WTC11 (cell line): Measurements from ENCODE around the gene KRT36. TPM values are rescaled to one million over a fixed set of nuclear protein-coding genes. Genes with fewer than 3 reads are reported as not detected.

ENCODE experiments used
- ATAC-seq: fragments of 200-7000 bp; cut with Tn5 transposase; 2 replicates; pipeline ENCODE4 v1.10.0; 2021; ENCODE audit warnings: mild to moderate bottlenecking, moderate library complexity
- CTCF ChIA-PET: fragments of 300-600 bp; sonication (Branson Sonifier 250); formaldehyde crosslinking; loops from one replicate; lab custom pipeline; 2021; ENCODE audit warnings: antibody characterized with exemption; lab: Charles Lee
- POLR2A ChIA-PET: fragments of 350-600 bp; sonication (Branson Sonifier 250); formaldehyde crosslinking; loops from one replicate; lab custom pipeline; 2021; ENCODE audit warnings: antibody characterized with exemption; lab: Charles Lee
- DNase-seq: peaks from one replicate; pipeline ENCODE4 v3.0.0; 2021; ENCODE audit warnings: low spot score
- H3K27ac Mint-ChIP-seq: 2 replicates; pipeline ENCODE4 v1.8.0; 2021; ENCODE audit warnings: mixed read lengths
- H3K27me3 Mint-ChIP-seq: 2 replicates; pipeline ENCODE4 v1.8.0; 2021; ENCODE audit warnings: low read depth, mild to moderate bottlenecking, moderate library complexity, mixed read lengths
- H3K36me3 Mint-ChIP-seq: 2 replicates; pipeline ENCODE4 v1.8.0; 2021; ENCODE audit warnings: mixed read lengths
- H3K4me1 Mint-ChIP-seq: 2 replicates; pipeline ENCODE4 v1.8.0; 2022; ENCODE audit warnings: mixed read lengths
- H3K4me3 Mint-ChIP-seq: 2 replicates; pipeline ENCODE4 v1.8.0; 2021; ENCODE audit warnings: mild to moderate bottlenecking, moderate library complexity, mixed read lengths
- H3K9me3 Mint-ChIP-seq: 2 replicates; pipeline ENCODE4 v1.8.0; 2021; ENCODE audit warnings: mixed read lengths
- CBFB ChIP-seq: sonication (generic); formaldehyde crosslinking; IDR thresholded peaks from 2 replicates; pipeline ENCODE4 v1.8.1; 2022; ENCODE audit warnings: mild to moderate bottlenecking, low read depth, missing genetic modification reagents
- CREB1 ChIP-seq: sonication (generic); formaldehyde crosslinking; IDR thresholded peaks from 2 replicates; pipeline ENCODE4 v1.8.0; 2023; ENCODE audit warnings: mild to moderate bottlenecking, missing genetic modification reagents
- EMX1 ChIP-seq: fragments of 250-450 bp; sonication (Bioruptor Pico); IDR thresholded peaks from 2 replicates; pipeline ENCODE4 v1.8.0; 2021; ENCODE audit warnings: mild to moderate bottlenecking
- ETV6 ChIP-seq: sonication (generic); formaldehyde crosslinking; IDR thresholded peaks from 2 replicates; pipeline ENCODE4 v1.8.1; 2022; ENCODE audit warnings: mild to moderate bottlenecking, missing genetic modification reagents
- NFYB ChIP-seq: sonication (generic); formaldehyde crosslinking; conservative IDR thresholded peaks from 2 replicates; pipeline ENCODE4 v1.8.0; 2022; ENCODE audit warnings: low read depth, missing genetic modification reagents
- SOX15 ChIP-seq: fragments of 250-450 bp; sonication (Bioruptor Pico); IDR thresholded peaks from 2 replicates; pipeline ENCODE4 v1.9.0; 2021; ENCODE audit warnings: mild to moderate bottlenecking
- TCF7 ChIP-seq: sonication (generic); formaldehyde crosslinking; IDR thresholded peaks from 2 replicates; pipeline ENCODE4 v1.8.0; 2022; ENCODE audit warnings: mild to moderate bottlenecking, low read depth, missing genetic modification reagents, moderate library complexity
- TP53 ChIP-seq: sonication (generic); formaldehyde crosslinking; IDR thresholded peaks from 2 replicates; pipeline ENCODE4 v1.8.1; 2023; ENCODE audit warnings: mild to moderate bottlenecking, missing genetic modification reagents
- ZNF232 ChIP-seq: sonication (generic); formaldehyde crosslinking; IDR thresholded peaks from 2 replicates; pipeline ENCODE4 v1.8.0; 2022; ENCODE audit warnings: mild to moderate bottlenecking, missing genetic modification reagents
- total RNA-seq: library from RNA; stranded (reverse); gene quantifications from 3 replicates; pipeline ENCODE4 v1.2.3, GENCODE V29; 2021
- TF ChIP-seq, protein P1 (sequence below): sonication (generic); formaldehyde crosslinking; IDR thresholded peaks from 2 replicates; pipeline ENCODE4 v1.8.0; 2023; ENCODE audit warnings: missing genetic modification reagents
- TF ChIP-seq, protein P2 (sequence below): sonication (generic); formaldehyde crosslinking; IDR thresholded peaks from 2 replicates; pipeline ENCODE4 v1.8.1; 2022; ENCODE audit warnings: missing genetic modification reagents, borderline replicate concordance
- TF ChIP-seq, protein P3 (sequence below): sonication (generic); formaldehyde crosslinking; IDR thresholded peaks from 2 replicates; pipeline ENCODE4 v1.8.1; 2022; ENCODE audit warnings: mild to moderate bottlenecking, moderate library complexity, missing genetic modification reagents
- TF ChIP-seq, protein P4 (sequence below): fragments of 200-600 bp; IDR thresholded peaks from 2 replicates; pipeline ENCODE4 v1.8.0; 2022; ENCODE audit warnings: antibody characterized with exemption
- TF ChIP-seq, protein P5 (sequence below): sonication (generic); formaldehyde crosslinking; conservative IDR thresholded peaks from 2 replicates; pipeline ENCODE4 v1.8.1; 2023; ENCODE audit warnings: mild to moderate bottlenecking, low read depth, missing genetic modification reagents, moderate library complexity
- TF ChIP-seq, protein P6 (sequence below): sonication (generic); formaldehyde crosslinking; IDR thresholded peaks from 2 replicates; pipeline ENCODE4 v1.8.0; 2022; ENCODE audit warnings: missing genetic modification reagents

KRT36 gene
- total RNA-seq, 1 experiment from 2014 or later = not detected

DNA sequence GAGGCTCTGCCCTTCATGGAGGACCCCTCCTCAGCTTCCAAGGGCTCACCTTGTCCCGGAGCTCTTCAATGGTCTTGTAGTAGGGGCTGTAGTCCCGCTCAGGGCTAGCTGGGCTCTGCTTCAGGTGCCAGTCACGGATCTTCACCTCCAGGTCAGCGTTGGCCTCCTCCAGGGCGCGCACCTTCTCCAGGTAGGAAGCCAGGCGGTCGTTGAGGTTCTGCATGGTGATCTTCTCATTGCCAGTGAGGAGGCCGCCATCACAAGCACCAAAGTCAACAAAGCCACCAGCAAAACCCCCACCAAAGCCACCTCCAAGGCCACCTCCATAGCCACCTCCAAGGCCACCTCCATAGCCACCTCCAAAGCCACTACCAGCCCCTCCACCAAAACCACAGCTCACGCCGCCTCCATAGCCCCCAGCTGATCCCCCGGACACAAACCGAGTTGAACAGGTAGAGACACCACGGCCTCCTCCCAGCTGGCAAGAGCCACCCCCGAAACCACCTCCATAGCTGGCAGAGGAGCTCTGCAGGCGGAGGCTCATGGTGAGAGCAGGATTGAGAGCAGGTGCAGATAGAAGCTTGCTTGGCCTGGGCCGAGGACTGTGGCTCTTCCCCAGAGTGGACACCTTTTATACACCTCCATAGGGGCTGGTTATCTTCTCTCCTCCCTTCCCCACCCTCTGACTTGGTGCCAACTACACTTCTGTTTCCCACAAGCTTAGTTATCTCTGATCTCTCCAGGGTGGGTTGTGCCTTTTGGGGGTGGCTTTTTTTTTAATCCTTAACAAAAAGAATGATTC is 15.5 kb upstream of the KRT36 start, which contains the start of gene KRT13:
TSS of gene KRT13 (minus strand) at position 606 of the 802 bp plus-strand sequence. CDS start at position 544, 62 bp downstream.
- Mint-ChIP-seq H3K9me3 (no peaks in the 10 kb centered on the region), H3K4me3 (no peak within 1 kb of the TSS), H3K27ac (no peak within 1 kb of the TSS), H3K36me3 (no peaks in the 10 kb centered on the region)
- DNase-seq = no peak
- TF ChIP-seq TP53 (CRISPR knock-in tag) = no peak
- TF ChIP-seq, all 79 proteins: peak for 0
- CTCF ChIA-PET = interaction anchor here (0.6 to 15.4 kb wide), 6 partner anchors 18 to 730 kb away, joined by 3 to 116 read pairs (median 4); no protein-coding TSS in a partner anchor
- H3K27me3 Mint-ChIP-seq = no peaks in the 10 kb centered on the region; the same call in 1 of the 2 replicates
- POLR2A ChIA-PET = interaction anchor here (1.6 kb wide), 1 partner anchor 23 kb away, joined by 3 read pairs; the partner anchor contains the start of gene KRT19
- no peak for ATAC-seq
- peaks cover 19% of the 10 kb centered on the region for H3K4me1 Mint-ChIP-seq

DNA sequence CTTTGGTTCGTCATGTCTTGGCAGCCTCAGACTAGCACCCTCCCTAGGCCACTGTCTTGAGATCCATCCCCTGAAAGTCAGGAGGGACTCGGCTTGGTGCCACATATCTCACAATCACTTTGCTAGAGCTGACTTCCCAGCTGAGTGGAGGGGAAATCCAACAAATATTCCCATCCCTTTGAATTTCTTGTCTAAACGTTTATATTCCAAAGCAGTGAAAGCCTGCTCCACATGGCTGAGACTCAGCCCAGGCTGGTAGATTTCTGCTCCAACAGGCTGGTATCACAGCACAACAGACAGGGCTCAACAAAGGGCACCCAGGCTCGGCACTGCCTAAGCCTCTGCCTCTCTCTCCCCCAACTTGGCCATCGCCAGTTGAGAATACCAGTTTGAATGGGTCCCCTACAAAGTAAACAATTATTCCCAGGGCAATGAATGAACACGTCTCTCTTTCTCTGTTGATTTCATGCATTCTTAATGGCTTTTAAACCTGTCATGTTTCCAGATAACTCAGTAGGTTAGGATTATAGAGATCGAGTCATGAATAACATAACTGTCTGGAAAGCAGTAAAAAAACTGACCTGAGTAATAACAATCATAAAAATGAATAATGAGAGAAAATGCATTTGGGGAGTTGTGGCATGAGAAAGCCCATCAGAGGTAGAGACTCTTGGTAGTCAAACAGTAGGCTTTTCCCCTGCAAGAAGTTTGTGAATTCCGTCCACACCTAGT is 14.7 kb upstream of the KRT36 start:
- H3K27ac Mint-ChIP-seq = no peak overlapping the region
- TF ChIP-seq, protein P1, sequence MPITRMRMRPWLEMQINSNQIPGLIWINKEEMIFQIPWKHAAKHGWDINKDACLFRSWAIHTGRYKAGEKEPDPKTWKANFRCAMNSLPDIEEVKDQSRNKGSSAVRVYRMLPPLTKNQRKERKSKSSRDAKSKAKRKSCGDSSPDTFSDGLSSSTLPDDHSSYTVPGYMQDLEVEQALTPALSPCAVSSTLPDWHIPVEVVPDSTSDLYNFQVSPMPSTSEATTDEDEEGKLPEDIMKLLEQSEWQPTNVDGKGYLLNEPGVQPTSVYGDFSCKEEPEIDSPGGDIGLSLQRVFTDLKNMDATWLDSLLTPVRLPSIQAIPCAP (CRISPR knock-in tag) = no peak
- TF ChIP-seq EMX1 (CRISPR knock-in tag) = no peak
- DNase-seq (no peak), ATAC-seq (no peak)
- ChIA-PET CTCF (interaction anchor here (0.6 to 15.4 kb wide), 5 partner anchors 17 to 729 kb away, joined by 3 to 116 read pairs (median 6); no protein-coding TSS in a partner anchor), POLR2A (interaction anchor here (1.6 kb wide), 1 partner anchor 23 kb away, joined by 3 read pairs; the partner anchor contains the start of gene KRT19)
- no peaks in the 10 kb centered on the region for H3K9me3 Mint-ChIP-seq
- H3K27me3 Mint-ChIP-seq = peaks cover 2% of the 10 kb centered on the region
- no peaks in the 10 kb centered on the region for H3K36me3 Mint-ChIP-seq
- peaks cover 23% of the 10 kb centered on the region for H3K4me1 Mint-ChIP-seq
- no peak overlapping the region for H3K4me3 Mint-ChIP-seq

DNA sequence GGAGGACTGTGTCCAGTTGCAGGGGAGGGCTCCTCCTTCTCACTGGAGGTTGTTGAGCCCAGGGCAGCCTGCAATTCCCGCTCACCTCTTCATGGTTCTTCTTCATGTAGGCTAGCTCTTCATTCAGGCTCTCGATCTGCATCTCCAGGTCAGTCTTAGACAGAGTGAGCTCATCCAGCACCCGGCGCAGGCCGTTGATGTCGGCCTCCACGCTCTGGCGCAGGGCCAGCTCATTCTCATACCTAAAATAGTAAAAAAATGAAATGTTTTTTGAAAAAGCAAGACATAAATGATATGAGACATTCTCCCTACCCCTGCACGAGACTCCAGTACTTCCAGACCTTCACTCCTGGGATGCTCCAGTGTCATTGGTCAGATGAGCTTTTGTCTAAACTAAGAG is 13.5 kb upstream of the KRT36 start:
- H3K36me3 Mint-ChIP-seq = no peaks in the 10 kb centered on the region
- no peak for DNase-seq
- ATAC-seq = no peak
- peaks cover 2% of the 10 kb centered on the region; the same call in 1 of the 2 replicates for H3K27me3 Mint-ChIP-seq
- POLR2A ChIA-PET = no interaction called here
- H3K4me3 Mint-ChIP-seq = no peak overlapping the region
- CTCF ChIA-PET = interaction anchor here (1.0 to 1.5 kb wide), 3 partner anchors 46 to 193 kb away, joined by 3 to 6 read pairs (median 4); no protein-coding TSS in a partner anchor
- H3K9me3 Mint-ChIP-seq = no peaks in the 10 kb centered on the region
- H3K4me1 Mint-ChIP-seq = peaks cover 30% of the 10 kb centered on the region
- H3K27ac Mint-ChIP-seq = no peak overlapping the region
- TF ChIP-seq, protein P2, sequence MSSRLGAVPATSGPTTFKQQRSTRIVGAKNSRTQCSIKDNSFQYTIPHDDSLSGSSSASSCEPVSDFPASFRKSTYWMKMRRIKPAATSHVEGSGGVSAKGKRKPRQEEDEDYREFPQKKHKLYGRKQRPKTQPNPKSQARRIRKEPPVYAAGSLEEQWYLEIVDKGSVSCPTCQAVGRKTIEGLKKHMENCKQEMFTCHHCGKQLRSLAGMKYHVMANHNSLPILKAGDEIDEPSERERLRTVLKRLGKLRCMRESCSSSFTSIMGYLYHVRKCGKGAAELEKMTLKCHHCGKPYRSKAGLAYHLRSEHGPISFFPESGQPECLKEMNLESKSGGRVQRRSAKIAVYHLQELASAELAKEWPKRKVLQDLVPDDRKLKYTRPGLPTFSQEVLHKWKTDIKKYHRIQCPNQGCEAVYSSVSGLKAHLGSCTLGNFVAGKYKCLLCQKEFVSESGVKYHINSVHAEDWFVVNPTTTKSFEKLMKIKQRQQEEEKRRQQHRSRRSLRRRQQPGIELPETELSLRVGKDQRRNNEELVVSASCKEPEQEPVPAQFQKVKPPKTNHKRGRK (CRISPR knock-in tag) = no peak
- TF ChIP-seq NFYB (CRISPR knock-in tag) (no peak), ZNF232 (CRISPR knock-in tag) (no peak), TCF7 (no peak), ETV6 (CRISPR knock-in tag) (no peak), CBFB (no peak), CREB1 (no peak), SOX15 (no peak)
- TF ChIP-seq, protein P3, sequence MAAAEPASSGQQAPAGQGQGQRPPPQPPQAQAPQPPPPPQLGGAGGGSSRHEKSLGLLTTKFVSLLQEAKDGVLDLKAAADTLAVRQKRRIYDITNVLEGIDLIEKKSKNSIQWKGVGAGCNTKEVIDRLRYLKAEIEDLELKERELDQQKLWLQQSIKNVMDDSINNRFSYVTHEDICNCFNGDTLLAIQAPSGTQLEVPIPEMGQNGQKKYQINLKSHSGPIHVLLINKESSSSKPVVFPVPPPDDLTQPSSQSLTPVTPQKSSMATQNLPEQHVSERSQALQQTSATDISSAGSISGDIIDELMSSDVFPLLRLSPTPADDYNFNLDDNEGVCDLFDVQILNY (CRISPR knock-in tag) = no peak
- TF ChIP-seq, protein P4, sequence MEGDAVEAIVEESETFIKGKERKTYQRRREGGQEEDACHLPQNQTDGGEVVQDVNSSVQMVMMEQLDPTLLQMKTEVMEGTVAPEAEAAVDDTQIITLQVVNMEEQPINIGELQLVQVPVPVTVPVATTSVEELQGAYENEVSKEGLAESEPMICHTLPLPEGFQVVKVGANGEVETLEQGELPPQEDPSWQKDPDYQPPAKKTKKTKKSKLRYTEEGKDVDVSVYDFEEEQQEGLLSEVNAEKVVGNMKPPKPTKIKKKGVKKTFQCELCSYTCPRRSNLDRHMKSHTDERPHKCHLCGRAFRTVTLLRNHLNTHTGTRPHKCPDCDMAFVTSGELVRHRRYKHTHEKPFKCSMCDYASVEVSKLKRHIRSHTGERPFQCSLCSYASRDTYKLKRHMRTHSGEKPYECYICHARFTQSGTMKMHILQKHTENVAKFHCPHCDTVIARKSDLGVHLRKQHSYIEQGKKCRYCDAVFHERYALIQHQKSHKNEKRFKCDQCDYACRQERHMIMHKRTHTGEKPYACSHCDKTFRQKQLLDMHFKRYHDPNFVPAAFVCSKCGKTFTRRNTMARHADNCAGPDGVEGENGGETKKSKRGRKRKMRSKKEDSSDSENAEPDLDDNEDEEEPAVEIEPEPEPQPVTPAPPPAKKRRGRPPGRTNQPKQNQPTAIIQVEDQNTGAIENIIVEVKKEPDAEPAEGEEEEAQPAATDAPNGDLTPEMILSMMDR = no peak
- TF ChIP-seq, protein P1 (CRISPR knock-in tag) = no peak
- TF ChIP-seq, protein P5, sequence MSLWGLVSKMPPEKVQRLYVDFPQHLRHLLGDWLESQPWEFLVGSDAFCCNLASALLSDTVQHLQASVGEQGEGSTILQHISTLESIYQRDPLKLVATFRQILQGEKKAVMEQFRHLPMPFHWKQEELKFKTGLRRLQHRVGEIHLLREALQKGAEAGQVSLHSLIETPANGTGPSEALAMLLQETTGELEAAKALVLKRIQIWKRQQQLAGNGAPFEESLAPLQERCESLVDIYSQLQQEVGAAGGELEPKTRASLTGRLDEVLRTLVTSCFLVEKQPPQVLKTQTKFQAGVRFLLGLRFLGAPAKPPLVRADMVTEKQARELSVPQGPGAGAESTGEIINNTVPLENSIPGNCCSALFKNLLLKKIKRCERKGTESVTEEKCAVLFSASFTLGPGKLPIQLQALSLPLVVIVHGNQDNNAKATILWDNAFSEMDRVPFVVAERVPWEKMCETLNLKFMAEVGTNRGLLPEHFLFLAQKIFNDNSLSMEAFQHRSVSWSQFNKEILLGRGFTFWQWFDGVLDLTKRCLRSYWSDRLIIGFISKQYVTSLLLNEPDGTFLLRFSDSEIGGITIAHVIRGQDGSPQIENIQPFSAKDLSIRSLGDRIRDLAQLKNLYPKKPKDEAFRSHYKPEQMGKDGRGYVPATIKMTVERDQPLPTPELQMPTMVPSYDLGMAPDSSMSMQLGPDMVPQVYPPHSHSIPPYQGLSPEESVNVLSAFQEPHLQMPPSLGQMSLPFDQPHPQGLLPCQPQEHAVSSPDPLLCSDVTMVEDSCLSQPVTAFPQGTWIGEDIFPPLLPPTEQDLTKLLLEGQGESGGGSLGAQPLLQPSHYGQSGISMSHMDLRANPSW (CRISPR knock-in tag) = no peak
- TF ChIP-seq, protein P6, sequence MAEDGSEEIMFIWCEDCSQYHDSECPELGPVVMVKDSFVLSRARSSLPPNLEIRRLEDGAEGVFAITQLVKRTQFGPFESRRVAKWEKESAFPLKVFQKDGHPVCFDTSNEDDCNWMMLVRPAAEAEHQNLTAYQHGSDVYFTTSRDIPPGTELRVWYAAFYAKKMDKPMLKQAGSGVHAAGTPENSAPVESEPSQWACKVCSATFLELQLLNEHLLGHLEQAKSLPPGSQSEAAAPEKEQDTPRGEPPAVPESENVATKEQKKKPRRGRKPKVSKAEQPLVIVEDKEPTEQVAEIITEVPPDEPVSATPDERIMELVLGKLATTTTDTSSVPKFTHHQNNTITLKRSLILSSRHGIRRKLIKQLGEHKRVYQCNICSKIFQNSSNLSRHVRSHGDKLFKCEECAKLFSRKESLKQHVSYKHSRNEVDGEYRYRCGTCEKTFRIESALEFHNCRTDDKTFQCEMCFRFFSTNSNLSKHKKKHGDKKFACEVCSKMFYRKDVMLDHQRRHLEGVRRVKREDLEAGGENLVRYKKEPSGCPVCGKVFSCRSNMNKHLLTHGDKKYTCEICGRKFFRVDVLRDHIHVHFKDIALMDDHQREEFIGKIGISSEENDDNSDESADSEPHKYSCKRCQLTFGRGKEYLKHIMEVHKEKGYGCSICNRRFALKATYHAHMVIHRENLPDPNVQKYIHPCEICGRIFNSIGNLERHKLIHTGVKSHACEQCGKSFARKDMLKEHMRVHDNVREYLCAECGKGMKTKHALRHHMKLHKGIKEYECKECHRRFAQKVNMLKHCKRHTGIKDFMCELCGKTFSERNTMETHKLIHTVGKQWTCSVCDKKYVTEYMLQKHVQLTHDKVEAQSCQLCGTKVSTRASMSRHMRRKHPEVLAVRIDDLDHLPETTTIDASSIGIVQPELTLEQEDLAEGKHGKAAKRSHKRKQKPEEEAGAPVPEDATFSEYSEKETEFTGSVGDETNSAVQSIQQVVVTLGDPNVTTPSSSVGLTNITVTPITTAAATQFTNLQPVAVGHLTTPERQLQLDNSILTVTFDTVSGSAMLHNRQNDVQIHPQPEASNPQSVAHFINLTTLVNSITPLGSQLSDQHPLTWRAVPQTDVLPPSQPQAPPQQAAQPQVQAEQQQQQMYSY (CRISPR knock-in tag) = no peak
